ENCODE results near the gene SRCAP.

The SRCAP gene

DNA sequence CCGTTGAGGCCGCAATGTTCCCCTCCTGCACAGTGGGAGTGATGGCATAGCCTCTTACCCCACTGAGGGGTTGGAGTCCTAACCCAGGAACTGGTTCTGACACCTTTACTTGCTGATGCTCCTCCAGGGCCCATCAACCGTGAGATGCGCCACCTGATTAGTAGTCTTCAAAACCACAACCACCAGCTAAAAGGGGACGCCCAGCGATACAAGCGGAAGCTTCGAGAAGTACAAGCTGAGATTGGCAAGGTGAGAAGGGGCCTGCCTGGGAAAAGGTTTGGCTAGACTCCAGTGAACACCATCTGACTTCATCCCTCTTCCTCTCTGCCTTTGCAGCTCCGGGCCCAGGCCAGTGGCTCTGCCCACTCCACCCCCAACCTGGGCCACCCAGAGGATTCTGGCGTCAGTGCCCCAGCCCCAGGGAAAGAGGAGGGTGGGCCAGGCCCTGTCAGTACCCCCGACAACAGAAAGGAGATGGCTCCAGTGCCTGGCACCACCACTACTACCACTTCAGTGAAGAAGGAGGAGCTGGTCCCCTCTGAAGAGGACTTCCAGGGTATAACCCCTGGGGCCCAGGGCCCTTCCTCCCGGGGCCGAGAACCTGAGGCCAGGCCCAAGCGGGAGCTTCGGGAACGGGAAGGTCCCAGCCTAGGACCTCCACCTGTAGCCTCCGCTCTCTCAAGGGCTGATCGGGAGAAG, 68.9 kb downstream of the SRCAP start:
- peaks cover 43% of the 10 kb centered on the region for H3K36me3 Mint-ChIP-seq
- ATAC-seq (ENCODE audit: low read depth) (peak; percentile 91), DNase-seq (ENCODE audit: low spot score in 2 of 2) (peak in 1 of 2 donors; percentile 58)
- H3K27me3 Mint-ChIP-seq: no peaks in the 10 kb centered on the region
- peak overlapping the region; percentile 24 for H3K4me3 Mint-ChIP-seq
- peak overlapping the region; percentile 41 for H3K27ac Mint-ChIP-seq
- no peaks in the 10 kb centered on the region for H3K9me3 Mint-ChIP-seq
- H3K4me1 Mint-ChIP-seq: peaks cover 27% of the 10 kb centered on the region

DNA sequence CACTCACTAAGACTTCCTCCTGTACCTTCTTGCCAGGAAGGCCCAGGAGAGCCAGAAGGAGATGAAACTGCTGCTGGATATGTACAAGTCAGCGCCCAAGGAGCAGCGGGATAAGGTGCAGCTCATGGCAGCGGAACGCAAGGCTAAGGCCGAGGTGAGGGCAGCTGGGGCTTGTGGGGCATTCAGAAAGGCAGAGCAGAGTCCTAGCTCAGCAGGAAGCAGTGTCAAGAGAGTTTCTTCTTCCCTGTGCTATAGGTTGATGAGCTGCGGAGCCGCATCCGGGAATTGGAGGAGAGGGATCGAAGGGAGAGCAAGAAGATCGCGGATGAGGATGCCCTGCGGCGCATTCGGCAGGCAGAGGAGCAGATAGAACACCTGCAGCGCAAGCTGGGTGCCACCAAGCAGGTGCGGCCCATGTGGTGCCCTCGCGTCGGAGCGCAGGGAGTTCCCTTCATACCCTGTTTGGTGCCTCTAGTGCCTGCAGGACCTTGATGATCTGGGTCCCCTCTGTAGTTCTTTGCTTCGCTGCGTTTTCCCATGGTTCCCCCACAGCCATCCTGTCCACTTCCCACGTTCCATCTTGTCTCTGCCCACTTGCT, 69.7 kb downstream of the SRCAP start:
- DNase-seq (ENCODE audit: low spot score in 2 of 2) (no peak), ATAC-seq (ENCODE audit: low read depth) (no peak)
- H3K27me3 Mint-ChIP-seq: no peaks in the 10 kb centered on the region
- H3K9me3 Mint-ChIP-seq: no peaks in the 10 kb centered on the region
- H3K27ac Mint-ChIP-seq: peak overlapping the region; percentile 17
- H3K36me3 Mint-ChIP-seq: peaks cover 48% of the 10 kb centered on the region
- H3K4me1 Mint-ChIP-seq: peaks cover 27% of the 10 kb centered on the region
- H3K4me3 Mint-ChIP-seq: no peak overlapping the region

DNA sequence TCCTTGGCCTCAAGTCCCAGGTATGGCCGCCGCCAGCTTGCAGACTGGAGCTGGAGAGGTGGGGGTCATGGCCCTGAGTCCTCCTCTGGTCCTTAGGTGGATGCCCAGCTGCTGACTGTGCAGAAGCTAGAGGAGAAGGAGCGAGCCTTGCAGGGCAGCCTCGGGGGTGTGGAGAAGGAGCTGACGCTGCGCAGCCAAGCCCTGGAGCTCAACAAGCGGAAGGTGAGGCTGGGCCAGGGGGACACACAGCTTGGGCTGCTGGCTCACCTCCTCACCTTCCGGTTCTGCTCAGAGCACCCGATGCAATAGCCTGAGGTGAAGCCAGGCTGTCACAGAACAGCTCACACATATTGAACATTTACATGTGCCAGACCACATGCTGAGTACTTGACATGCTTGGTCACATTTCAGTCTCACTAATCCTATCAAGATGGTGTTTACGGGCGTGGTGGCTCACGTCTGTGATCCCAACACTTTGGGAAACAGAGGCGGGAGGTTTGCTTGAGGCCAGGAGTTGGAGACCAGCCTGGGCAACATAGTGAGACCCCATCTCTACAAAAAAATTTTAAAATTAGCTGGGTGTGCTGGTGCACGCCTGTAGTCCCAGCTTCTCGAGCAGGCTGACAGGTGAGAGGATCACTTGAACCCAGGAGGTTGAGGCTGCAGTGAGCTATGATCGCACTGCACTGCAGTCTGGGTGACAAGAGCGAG, 70.6 kb downstream of the SRCAP start:
- ATAC-seq (ENCODE audit: low read depth) (peak; percentile 73), DNase-seq (ENCODE audit: low spot score in 2 of 2) (no peak)
- no peak overlapping the region for H3K4me3 Mint-ChIP-seq
- H3K9me3 Mint-ChIP-seq: no peaks in the 10 kb centered on the region
- H3K27me3 Mint-ChIP-seq: no peaks in the 10 kb centered on the region
- H3K4me1 Mint-ChIP-seq: peaks cover 28% of the 10 kb centered on the region
- H3K27ac Mint-ChIP-seq: no peak overlapping the region
- H3K36me3 Mint-ChIP-seq: peaks cover 50% of the 10 kb centered on the region

DNA sequence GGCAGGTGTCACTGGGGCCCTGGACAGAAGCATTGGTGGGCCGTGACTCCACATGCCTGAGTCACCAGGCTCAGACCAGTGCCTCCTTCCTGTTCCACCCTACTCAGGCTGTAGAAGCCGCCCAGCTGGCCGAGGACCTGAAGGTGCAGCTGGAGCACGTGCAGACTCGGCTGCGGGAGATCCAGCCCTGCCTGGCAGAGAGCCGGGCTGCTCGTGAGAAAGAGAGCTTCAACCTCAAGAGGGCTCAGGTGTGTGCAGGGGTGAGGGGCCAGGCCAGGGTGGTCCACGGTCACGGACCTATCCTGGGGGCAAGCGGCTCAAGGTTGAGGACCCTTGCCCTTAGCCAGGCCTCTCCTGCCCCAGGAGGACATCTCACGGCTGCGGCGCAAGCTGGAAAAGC, 72.8 kb downstream of the SRCAP start:
- DNase-seq (ENCODE audit: low spot score in 2 of 2) (no peak), ATAC-seq (ENCODE audit: low read depth) (no peak)
- Mint-ChIP-seq H3K4me3 (no peak overlapping the region), H3K27me3 (peaks cover 3% of the 10 kb centered on the region), H3K27ac (no peak overlapping the region), H3K4me1 (peaks cover 35% of the 10 kb centered on the region), H3K36me3 (peaks cover 43% of the 10 kb centered on the region), H3K9me3 (no peaks in the 10 kb centered on the region)

DNA sequence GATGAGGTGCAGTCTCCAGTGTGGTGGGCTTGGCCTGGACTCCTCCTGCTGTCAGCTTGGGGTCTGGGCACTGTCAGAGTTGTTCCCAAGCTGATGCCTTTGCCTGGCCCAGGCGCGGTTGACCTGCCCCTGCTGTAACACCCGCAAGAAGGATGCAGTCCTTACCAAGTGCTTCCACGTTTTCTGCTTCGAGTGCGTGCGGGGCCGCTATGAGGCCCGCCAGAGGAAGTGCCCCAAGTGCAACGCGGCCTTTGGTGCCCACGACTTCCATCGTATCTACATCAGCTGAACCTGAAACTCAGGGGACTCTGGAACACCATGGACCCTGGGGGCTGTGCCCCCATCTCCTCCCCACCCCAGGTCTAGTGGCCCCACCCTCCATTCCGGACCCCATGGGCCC, 74.9 kb downstream of the SRCAP start:
- H3K27me3 Mint-ChIP-seq: peaks cover 10% of the 10 kb centered on the region
- peaks cover 36% of the 10 kb centered on the region for H3K36me3 Mint-ChIP-seq
- ATAC-seq (ENCODE audit: low read depth) (no peak), DNase-seq (ENCODE audit: low spot score in 2 of 2) (no peak)
- no peaks in the 10 kb centered on the region for H3K9me3 Mint-ChIP-seq
- H3K4me1 Mint-ChIP-seq: peaks cover 24% of the 10 kb centered on the region
- H3K27ac Mint-ChIP-seq: no peak overlapping the region
- H3K4me3 Mint-ChIP-seq: no peak overlapping the region

DNA sequence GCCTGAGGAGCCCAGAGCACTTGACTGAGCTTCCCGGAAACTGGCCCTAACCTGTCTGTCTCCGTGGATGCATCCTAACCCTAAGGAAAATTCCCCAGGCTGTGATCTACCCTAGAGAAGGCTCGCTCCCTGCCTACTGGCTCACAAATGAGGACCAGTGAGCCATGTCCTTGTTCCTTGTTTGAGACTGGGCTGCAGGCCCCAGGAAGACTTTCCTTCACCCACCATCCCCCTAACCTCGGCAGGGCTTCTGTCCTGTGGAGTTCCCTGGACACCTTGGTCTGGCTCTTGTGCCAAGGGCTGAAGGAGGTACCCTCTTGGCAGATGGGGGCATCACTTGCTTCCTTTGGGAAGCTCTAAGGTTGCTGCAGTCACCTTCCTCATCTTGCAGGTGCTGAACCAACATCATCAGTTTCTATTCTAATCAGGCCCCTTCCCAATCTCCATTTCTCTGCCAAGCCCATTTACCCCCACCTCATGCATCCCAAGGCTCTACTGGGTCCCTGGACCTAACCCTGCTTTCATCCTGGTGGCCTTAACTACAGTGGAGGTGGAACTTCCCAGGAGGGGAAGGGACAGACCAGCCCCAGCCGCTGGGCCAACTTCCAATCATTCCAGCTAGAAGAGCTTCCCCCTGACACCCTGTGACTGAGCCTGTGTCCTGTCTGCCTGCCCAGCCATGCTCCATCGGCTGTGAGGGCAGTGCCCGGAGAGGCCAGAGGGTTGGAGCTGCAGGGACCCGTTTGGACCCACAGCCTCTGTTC, 75.6 kb downstream of the SRCAP start:
- DNase-seq (ENCODE audit: low spot score in 2 of 2): no peak
- ATAC-seq (ENCODE audit: low read depth): no peak
- no peaks in the 10 kb centered on the region for H3K9me3 Mint-ChIP-seq
- peaks cover 31% of the 10 kb centered on the region for H3K36me3 Mint-ChIP-seq
- H3K4me1 Mint-ChIP-seq: peaks cover 21% of the 10 kb centered on the region
- H3K27ac Mint-ChIP-seq: no peak overlapping the region
- peak overlapping the region; percentile 81 for H3K4me3 Mint-ChIP-seq
- peaks cover 10% of the 10 kb centered on the region for H3K27me3 Mint-ChIP-seq

DNA sequence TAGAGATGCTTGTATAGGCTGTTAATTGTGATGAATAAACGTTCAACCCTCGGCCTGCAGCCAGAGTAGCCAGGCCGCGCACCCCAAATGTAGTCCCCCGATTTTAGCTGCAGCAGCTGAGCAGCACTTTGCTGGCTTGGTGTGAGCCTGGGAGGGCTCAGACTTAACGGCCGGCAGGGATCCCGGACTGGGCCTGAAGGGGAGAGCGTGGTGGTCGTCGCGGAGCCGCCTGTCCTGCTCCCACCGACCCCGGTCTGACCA, 76.1 kb downstream of the SRCAP start:
- ATAC-seq (ENCODE audit: low read depth): no peak

DNA sequence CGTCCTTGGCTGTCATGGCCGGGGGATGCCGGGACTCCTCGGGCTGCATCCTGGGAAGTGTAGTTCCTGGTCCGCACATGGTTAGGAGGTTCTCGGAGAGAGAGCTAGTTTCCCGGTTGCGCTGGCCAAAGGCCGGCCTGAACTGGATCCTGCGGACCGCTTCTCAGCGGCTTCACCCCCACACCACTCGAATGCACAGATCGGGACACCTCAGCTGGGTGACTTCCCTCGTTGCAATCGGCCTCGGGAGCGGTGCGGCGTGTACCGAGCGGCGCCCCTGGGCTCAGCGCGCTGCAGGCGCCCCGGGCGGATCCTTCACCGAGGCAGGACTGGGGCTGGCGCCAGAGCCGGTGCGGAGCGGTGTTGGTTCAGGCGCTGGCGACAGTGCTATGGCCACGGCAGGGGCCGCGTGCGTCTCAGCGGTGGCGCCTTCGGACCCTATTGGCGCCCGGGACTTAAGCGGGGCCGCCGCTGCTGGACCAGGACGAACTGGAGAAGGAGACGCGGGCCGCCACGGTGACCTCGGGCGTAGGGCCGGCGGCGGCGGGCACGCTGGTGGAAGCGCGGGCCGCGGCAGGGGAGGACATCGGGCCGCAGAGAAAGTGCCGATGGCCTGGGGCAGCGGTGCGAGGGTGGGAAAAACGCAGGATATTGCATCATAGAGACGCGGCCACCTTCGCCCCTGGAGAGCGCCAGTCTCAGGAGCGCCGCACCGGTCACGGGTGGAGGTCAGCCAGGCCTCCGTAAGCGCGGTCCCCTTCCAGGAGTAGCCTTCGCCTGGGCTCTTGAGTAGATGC, 76.6 kb downstream of the SRCAP start:
- H3K4me3 Mint-ChIP-seq: peak overlapping the region; percentile 81

More for the DNA sequence above, 76.1 kb downstream of the SRCAP start:
- peaks cover 31% of the 10 kb centered on the region for H3K36me3 Mint-ChIP-seq
- no peak for DNase-seq (ENCODE audit: low spot score in 2 of 2)
- peaks cover 10% of the 10 kb centered on the region for H3K27me3 Mint-ChIP-seq
- peak overlapping the region; percentile 81 for H3K4me3 Mint-ChIP-seq
- no peaks in the 10 kb centered on the region for H3K9me3 Mint-ChIP-seq
- H3K4me1 Mint-ChIP-seq: peaks cover 21% of the 10 kb centered on the region
- no peak overlapping the region for H3K27ac Mint-ChIP-seq

DNA sequence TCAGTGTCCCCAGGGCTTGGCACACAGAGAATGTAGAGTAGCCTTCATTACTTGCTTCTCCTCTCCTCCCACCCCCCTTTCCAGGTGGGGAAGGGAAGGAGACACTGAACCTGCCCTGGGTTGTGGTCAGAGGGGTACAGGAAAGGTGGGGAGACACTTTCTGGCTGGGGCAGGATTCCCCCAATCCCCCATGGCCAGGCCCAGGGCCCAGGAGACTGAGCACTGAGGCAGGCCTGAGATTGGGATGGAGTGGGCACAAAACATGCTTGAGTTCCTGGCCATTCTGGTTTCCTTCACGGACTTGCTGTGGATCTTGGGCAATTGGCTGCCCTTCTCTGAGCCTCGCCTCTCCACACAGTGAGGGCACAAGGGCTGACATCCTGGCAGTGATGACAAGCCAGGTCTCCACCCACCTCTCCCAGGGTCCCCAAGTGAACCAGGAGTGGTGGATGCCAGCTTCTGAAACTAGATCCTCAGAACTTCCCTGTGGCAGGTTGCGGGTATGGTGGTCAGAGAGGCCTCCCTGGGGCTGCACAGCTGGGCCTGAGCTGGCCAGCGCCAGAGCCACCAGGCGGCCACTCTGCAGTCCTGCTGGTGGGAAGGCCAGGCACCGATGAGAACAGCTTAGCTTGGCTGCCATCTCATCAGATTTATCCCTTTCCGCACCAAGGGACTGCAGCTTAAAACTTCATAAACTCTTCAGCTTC, 78.8 kb downstream of the SRCAP start:
- DNase-seq (ENCODE audit: low spot score in 2 of 2) (no peak), ATAC-seq (ENCODE audit: low read depth) (no peak)
- H3K27me3 Mint-ChIP-seq: peaks cover 10% of the 10 kb centered on the region
- peaks cover 15% of the 10 kb centered on the region for H3K36me3 Mint-ChIP-seq
- no peaks in the 10 kb centered on the region for H3K9me3 Mint-ChIP-seq
- no peak overlapping the region for H3K27ac Mint-ChIP-seq
- peaks cover 17% of the 10 kb centered on the region for H3K4me1 Mint-ChIP-seq
- H3K4me3 Mint-ChIP-seq: no peak overlapping the region

More for the DNA sequence above, 76.6 kb downstream of the SRCAP start:
- no peaks in the 10 kb centered on the region for H3K9me3 Mint-ChIP-seq
- peaks cover 21% of the 10 kb centered on the region for H3K4me1 Mint-ChIP-seq
- H3K36me3 Mint-ChIP-seq: peaks cover 31% of the 10 kb centered on the region
- H3K27ac Mint-ChIP-seq: no peak overlapping the region
- peaks cover 10% of the 10 kb centered on the region for H3K27me3 Mint-ChIP-seq
- ATAC-seq (ENCODE audit: low read depth) (peak; percentile 81), DNase-seq (ENCODE audit: low spot score in 2 of 2) (peak in 1 of 2 donors; percentile 42)

DNA sequence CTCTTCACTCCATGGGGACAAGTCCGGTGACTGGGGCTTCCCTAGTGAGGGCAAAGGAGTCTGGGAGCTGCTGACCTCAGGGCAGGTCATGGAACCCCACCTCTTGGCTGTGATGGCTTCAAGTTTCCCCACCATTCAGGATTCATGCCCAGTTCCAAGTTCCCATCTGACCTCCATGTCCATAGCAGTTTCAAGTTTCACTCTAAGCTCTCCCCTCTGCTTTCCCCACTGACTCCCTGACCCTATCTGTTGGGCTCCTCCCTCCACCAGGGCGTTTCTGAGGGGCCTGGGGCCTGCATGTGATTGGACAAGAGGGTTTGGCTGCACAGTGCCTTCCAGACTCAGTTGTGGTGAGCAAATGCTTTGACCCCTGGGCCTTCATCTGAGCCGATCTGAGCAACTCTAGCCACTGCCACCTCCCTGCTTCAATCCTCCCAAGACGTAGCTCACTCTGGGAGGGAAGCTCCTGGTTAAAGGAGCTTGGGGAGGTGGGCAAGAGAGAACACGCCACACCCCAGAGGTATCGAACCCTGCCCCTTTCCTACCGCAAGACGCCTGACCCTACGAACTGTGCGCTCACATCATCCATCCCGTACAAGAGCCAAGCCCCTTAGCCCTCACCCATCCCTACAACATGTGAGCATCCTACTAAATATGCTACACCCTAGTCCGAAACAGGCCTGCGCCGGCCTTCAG, 79.7 kb downstream of the SRCAP start:
- no peak for ATAC-seq (ENCODE audit: low read depth)
- Mint-ChIP-seq H3K27me3 (peaks cover 10% of the 10 kb centered on the region), H3K4me3 (no peak overlapping the region), H3K36me3 (peaks cover 10% of the 10 kb centered on the region), H3K27ac (no peak overlapping the region), H3K9me3 (no peaks in the 10 kb centered on the region), H3K4me1 (peaks cover 14% of the 10 kb centered on the region)
- no peak for DNase-seq (ENCODE audit: low spot score in 2 of 2)

DNA sequence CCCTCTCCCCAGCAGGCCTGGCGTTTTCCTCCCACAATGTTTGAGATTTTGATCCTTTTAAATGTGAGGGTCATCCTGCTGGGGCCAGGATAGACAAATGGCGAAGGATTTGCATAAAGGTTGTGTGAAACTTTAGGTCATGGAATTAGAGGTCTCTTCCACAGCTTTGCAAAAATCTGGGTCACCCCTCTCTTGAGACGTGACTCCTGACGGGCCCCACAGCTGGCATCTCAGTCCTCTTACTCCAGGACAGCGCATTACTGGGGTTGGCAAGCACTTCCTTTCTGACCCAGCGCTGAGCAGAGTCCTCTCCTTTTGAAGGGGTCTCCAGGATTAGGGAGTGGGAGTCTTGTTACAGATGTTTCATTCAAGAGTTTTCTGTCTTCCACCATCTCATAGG, 80.6 kb downstream of the SRCAP start:
- H3K4me3 Mint-ChIP-seq: no peak overlapping the region
- peaks cover 11% of the 10 kb centered on the region for H3K4me1 Mint-ChIP-seq
- no peaks in the 10 kb centered on the region for H3K9me3 Mint-ChIP-seq
- no peak for DNase-seq (ENCODE audit: low spot score in 2 of 2)
- H3K27ac Mint-ChIP-seq: no peak overlapping the region
- H3K36me3 Mint-ChIP-seq: peaks cover 6% of the 10 kb centered on the region
- peaks cover 10% of the 10 kb centered on the region for H3K27me3 Mint-ChIP-seq
- no peak for ATAC-seq (ENCODE audit: low read depth)

DNA sequence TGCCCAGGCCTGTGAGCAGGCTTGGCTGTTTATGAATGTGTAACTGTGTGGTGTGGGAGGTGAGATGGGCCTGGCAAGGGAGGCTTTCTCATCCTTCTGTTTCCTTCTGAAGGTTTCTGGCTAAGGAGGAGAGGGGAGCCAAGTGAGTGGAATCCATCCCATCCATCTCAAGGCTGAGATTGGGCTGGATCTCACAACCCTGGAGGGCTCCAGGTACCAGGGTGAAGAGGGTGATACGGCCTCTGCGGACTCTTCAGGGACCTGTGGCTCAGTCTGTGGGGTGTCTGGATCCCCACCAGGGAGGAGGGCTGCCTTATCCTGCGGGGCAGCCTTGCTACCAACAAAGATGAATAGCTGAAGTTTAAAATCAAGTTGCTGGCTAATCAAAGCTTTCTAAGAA, 81.0 kb downstream of the SRCAP start:
- peaks cover 2% of the 10 kb centered on the region for H3K36me3 Mint-ChIP-seq
- DNase-seq (ENCODE audit: low spot score in 2 of 2) (no peak), ATAC-seq (ENCODE audit: low read depth) (no peak)
- H3K9me3 Mint-ChIP-seq: no peaks in the 10 kb centered on the region
- H3K27me3 Mint-ChIP-seq: peaks cover 10% of the 10 kb centered on the region
- no peak overlapping the region for H3K4me3 Mint-ChIP-seq
- peaks cover 8% of the 10 kb centered on the region for H3K4me1 Mint-ChIP-seq
- no peak overlapping the region for H3K27ac Mint-ChIP-seq

DNA sequence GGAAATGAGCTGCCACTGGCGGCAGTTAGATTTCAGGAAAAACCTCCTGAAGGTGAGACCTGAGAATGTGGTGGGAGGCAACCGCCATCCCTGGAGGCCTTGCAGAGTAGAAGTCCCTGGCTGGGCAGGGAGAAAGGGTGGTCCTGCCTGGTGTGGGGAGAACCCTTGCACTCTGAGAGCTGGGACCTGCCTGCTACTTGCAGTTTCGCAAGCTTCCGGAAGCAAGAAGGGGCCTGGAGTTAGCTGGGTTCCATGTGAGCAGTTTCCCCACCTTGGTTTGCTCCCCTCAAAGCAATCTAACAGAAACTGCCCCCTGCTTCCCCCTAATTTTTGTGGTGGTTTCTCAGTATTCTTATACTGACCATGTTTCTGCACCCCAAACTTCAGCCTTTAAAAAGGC, 81.6 kb downstream of the SRCAP start:
- H3K27me3 Mint-ChIP-seq: peaks cover 8% of the 10 kb centered on the region
- no peak overlapping the region for H3K27ac Mint-ChIP-seq
- DNase-seq (ENCODE audit: low spot score in 2 of 2) (no peak), ATAC-seq (ENCODE audit: low read depth) (no peak)
- H3K4me1 Mint-ChIP-seq: peaks cover 7% of the 10 kb centered on the region
- H3K4me3 Mint-ChIP-seq: no peak overlapping the region
- H3K36me3 Mint-ChIP-seq: peaks cover 2% of the 10 kb centered on the region
- H3K9me3 Mint-ChIP-seq: no peaks in the 10 kb centered on the region
